Neural cell (in vitro differentiated cells): ENCODE results near the gene ASIC5.

Experiments
- CTCF ChIP-seq: fragments of 450-650 bp; IDR thresholded peaks from 2 replicates; pipeline ENCODE4 v1.5.1; 2014; ENCODE audit warnings: antibody characterized with exemption, mild to moderate bottlenecking, moderate library complexity; ENCODE audit not compliant: poor library complexity, severe bottlenecking
- EP300 ChIP-seq: fragments of 450-650 bp; conservative IDR thresholded peaks from 2 replicates; pipeline ENCODE4 v1.6.1; 2014; ENCODE audit warnings: antibody characterized with exemption, mild to moderate bottlenecking, moderate library complexity; ENCODE audit not compliant: poor library complexity, severe bottlenecking
- EZH2 ChIP-seq: fragments of 200-600, 300-800 bp; shearing (Covaris generic), sonication (generic); IDR thresholded peaks from 2 replicates; pipeline ENCODE4 v1.6.1; 2014; ENCODE audit warnings: antibody characterized with exemption, low read length, borderline replicate concordance, mild to moderate bottlenecking; ENCODE audit not compliant: insufficient read depth, poor library complexity, severe bottlenecking
- POLR2AphosphoS5 ChIP-seq: IDR thresholded peaks from 2 replicates; pipeline ENCODE4 v1.6.1; 2012
- RAD21 ChIP-seq: fragments of 450-650 bp; conservative IDR thresholded peaks from 2 replicates; pipeline ENCODE4 v1.6.1; 2014; ENCODE audit warnings: antibody characterized with exemption, mild to moderate bottlenecking, moderate library complexity
- SMC3 ChIP-seq: fragments of 450-650 bp; conservative IDR thresholded peaks from 2 replicates; pipeline ENCODE4 v1.6.1; 2014; ENCODE audit warnings: antibody characterized with exemption, mild to moderate bottlenecking, moderate library complexity; ENCODE audit not compliant: poor library complexity
- TAF1 ChIP-seq: IDR thresholded peaks from 2 replicates; pipeline ENCODE4 v1.6.1; 2012; ENCODE audit warnings: low read depth

GRCh38 chr4:155907556-155907955 is 41.5 kb upstream of the ASIC5 start:
- TF ChIP-seq CTCF (no peak), SMC3 (no peak), POLR2AphosphoS5 (no peak), TAF1 (no peak), RAD21 (no peak), EZH2 (no peak), EP300 (no peak)
